Ureter (tissue), 1 donor: ENCODE results near the gene EFEMP1. TPM values are rescaled to one million over a fixed set of nuclear protein-coding genes. Genes with fewer than 3 reads are reported as not detected.
"Not testable (repeated sequence)": the region's sequence is repeated elsewhere in the genome, so short reads cannot be mapped to it uniquely, and the experiment has no call there.

Experiments
- DNase-seq: peaks from one replicate; pipeline ENCODE4 v3.0.0-alpha.2; 2020; ENCODE audit warnings: low spot score
- total RNA-seq: library from RNA; stranded (reverse); gene quantifications from one replicate; pipeline ENCODE4 v1.2.4, GENCODE V29; 2023
- donor health status: DM: yes; HTN: yes; CAD: no.

Gene EFEMP1
- total RNA-seq, 1 donor from 2014 or later, result 81.2 TPM

DNA sequence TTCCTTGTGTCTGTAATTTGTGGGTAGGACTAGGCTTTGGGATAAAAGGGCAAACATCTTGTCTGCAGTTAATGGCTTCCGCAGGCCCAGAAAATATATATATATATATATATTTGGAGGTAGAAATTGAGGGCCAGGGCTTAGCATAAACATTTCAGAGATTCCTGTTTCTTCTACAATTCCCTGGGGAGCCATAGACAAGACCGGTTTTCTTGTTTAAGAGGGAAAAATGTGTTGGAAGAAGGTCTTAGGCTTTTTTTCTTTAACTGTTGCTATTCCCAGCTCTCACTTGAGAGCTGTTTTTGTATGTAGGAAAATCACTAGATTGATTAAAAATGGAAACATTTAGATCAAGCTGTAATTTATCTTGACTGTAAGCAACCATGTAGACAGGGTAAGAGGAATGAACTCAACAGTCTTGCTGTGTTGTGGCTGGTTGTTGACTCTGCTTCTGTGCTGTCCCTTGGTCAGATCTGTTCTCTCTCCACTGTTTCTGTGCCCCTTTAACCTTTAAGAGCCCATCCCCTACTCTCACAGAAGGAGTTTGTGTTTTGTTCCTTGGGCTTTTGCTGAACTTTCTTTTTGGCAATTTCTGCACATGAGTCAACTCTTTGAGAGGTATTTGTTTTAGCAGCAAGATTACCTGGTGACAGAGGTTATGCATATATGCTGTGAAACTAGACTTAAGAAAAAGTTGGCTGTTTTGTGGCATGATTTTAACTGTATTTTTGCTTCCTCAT, 58.3 kb downstream of the EFEMP1 start:
- DNase-seq, result no peak

DNA sequence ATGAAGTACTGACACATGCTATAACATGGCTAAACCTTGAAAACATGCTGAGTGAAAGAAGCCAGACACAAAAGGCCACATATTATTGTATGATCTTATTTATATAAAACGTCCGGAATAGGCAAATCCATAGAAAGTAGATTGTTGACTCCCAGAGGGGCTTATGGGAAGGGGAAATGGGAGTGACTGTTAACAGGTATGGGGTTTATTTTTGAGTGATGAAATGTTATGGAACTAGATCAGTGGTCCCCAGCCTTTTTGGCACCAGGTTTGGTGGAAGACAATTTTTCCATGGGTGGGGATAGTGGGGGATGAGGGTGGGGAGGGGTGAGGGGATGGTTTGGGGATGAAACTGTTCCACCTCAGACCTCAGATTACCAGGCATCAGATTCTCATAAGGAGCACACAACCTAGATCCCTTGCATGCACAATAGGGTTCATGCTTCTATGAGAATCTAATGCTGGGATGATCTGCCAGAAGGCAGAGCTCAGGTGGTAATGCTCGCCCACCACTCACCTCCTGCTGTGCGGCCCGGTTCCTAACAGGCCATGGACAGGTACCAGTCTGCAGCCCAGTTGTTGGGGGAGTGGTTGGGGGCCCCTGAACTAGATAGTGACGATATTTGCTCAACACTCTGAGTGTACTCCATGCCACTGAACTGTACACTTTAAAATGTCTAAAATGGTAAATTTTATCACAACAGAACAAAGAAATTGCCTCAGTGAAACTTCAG, 59.1 kb downstream of the EFEMP1 start:
- no peak for DNase-seq

DNA sequence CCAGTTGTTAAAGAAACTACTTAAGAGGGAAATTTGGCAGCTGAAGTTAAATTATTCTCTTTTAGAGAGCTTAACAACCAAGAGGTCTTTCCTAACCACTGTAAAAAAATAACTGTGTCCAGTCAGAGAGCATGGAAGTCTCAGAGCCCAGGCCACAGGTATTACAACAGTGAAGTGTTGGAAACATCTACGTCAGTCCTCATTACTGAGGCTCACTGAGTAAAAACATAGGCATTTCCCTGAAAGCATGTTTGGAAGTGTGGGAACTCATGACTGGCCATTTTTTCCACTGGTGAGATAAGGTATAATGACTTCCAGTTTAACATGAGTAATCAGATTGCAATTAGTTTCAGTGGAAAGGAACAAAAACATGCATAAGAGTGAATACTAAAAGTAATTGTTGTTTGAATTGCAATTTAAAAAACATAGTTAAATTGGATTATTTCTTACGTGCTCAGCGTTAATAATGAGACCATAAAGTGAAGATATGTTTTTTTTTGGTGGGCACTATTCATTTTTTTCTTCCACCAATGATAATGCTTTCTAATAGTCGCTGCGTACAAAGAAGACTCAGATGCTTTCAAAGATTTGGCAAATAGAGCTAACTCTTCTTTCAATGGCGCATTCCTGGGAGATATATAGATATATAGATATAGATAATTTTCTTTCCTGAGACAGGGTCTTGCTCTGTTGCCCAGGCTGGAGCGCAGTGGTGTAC, 60.8 kb downstream of the EFEMP1 start:
- no peak for DNase-seq

DNA sequence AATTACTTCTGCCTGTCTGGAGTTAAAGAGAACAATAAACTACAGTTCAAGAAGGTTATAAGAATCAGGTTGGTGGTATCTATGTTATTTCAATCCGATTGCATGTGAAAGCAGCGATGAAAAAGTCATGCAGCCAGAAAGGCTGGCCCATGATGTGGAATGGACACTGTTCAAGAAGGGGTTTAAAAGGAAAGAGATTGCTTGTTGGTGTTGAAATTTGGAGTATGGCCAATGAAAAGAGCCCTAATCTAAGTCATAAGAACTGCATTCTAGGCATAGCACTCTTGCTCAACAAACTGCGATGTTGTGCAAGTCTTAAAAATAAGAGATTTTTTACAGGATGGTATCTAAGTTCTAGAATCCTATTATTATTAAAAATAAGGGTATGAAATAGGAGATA, 61.3 kb downstream of the EFEMP1 start:
- DNase-seq, result no peak

DNA sequence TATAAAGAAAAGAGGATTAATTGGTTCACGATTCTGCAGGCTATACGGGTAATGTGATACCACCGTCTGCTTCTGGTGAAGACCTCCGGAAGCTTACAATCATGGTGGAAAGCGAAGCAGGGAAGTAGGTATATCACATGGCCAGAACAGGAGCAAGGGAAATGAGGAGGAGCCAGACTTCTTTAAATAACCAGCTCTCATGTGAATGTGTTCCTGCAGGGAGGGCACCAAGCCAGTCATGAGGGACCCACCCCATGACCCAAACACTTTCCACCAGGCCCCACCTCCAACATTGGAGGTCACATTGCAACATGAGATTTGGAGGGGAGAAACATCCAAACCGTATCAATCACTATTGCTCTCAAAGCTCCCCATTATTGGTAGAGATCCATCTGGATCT, 61.8 kb downstream of the EFEMP1 start:
- DNase-seq, result no peak

DNA sequence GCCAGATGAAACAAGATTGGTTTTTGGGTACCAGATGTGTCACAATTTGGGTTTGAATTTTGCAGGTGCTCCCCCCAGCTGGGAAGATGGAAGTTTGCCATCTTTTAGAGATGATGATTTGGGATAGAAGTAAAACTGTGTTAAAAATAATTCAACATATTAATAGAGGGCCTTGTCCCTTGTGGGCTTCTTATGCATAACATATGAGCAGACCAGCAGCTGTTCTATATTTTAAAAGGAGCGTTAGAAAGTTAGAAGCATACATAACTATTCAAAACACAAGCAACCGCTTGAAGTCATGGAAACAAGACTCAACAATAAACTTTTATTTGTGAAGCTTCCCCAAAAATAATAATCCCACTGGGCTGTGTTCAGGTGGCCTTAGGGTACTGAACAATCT, 62.8 kb downstream of the EFEMP1 start:
- no peak for DNase-seq

DNA sequence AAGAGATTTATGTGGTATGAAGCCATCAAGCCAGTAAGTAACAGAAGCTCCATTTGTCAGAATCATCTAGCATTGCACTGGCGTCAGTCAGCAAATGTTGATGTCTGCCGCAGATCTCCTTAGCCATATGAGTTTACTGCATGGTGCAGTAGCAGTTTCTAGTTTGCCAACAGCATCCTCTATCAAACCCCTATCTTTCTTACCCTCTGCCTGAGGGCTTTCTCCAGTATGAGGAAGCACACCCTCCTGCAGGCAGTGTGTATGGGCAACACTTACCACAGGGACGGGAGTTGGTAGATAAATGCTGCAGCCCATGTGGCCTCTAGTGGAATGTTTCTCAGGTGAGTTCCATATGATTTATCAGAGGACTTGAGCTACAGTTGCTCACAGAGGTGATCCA, 63.7 kb downstream of the EFEMP1 start:
- DNase-seq, result no peak

DNA sequence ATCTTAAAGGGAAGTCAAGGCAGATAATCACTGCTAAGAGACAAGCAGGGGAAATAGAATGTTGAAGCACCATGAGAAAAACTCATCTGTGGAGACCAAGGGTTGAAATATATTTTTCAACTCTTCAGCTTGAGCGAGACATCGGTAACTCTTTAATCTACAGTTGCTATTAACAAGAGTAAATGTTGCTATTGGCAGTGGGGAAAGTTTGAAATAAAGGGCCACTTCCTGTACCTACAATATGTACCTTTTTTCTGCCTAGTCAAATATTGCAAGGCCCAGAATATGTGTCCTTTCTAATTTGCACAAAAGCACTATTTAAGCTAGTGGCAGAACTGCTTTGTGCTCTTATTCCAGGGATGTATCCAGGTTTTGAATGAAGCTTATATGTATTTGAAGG, 65.8 kb downstream of the EFEMP1 start:
- DNase-seq, result no peak

DNA sequence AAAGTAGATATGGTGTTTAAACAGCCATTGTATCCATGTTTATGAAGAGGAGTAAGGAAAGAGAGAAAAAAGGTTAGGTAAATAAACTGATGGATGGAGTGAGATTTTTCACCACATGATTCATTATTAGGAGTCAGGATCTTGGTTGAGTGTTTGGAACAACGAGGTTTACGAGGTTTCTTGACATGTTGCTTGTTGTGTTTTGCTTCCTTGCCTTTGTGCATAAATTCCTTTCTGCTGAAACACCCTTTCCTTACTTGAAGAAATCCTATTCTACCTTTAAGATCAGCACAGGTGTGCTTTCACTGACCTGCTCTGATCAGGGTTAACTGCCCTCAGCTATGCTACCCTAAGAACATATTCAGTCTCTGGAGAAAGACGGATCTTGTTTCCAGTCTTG, 66.6 kb downstream of the EFEMP1 start:
- no peak for DNase-seq

DNA sequence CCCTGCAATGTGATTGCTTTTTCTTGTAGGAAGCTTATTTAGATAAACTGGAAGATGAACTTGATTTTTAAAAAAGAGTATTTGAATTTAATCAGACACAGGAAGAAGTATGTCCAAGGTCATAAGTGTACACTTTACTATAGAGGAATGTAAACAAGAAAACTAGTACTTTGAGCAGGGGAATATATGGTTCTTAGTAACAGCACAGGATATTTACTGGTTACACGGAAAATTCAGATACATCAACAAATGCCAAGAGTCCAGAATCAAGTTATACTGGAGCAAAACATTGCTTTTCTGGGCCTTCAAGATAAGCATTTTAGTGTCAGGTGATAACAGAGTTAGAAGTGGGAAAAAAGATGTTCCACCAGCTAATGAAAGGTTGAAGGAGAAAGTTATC, 75.5 kb downstream of the EFEMP1 start:
- no peak for DNase-seq

DNA sequence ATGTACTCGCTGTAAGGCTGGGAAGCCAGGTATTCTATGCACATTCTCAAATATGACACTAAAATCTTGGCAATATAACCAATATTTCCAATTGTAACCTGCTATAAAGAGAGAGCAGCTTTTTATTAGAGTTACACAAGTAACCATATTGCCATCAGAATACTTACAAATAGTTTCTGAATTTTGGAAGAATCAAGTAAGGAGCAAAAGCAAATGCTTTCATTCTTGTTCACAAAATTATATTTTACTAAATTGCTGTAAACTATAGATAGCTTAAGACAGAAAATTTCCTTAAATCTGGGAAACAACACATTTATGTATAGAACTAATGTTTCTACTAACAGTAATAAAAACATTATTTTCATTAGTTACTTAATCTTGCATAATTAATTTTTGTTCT, 77.2 kb downstream of the EFEMP1 start:
- no peak for DNase-seq

DNA sequence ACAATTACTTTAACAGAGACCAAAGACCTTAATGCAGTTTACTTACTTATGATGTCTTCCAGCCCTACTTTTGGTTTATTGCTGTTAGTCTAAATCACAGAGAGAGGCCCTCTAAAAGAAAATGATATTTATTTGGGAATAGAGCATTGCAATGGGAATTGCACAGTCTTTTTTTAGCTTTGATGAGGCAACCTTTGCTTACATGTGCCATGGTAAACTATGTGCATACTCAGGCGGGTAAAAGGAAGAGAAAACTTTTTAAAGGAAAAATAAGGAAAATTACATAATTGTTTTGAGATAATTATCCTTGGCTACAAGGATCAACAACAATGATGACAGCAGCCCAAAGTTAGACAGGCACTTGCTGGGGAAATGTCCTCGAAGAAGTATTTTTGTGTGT, 78.6 kb downstream of the EFEMP1 start:
- no peak for DNase-seq

DNA sequence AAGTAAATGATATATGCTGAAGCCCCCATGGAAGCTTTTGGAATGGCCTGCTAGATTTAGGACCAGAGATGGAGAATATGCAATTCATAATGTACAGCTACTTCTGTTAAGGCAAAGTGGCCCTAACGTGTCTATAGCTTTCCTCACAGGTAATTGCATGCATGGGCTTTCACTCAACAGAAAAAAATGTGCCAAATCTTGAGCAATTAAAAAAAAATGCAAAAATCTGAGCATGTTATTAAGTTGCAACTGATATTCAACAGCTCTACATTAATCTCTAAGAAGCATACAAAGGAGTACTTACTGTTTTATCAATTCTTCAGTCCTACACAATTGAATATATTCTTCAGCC, 79.6 kb downstream of the EFEMP1 start:
- DNase-seq, result no peak

DNA sequence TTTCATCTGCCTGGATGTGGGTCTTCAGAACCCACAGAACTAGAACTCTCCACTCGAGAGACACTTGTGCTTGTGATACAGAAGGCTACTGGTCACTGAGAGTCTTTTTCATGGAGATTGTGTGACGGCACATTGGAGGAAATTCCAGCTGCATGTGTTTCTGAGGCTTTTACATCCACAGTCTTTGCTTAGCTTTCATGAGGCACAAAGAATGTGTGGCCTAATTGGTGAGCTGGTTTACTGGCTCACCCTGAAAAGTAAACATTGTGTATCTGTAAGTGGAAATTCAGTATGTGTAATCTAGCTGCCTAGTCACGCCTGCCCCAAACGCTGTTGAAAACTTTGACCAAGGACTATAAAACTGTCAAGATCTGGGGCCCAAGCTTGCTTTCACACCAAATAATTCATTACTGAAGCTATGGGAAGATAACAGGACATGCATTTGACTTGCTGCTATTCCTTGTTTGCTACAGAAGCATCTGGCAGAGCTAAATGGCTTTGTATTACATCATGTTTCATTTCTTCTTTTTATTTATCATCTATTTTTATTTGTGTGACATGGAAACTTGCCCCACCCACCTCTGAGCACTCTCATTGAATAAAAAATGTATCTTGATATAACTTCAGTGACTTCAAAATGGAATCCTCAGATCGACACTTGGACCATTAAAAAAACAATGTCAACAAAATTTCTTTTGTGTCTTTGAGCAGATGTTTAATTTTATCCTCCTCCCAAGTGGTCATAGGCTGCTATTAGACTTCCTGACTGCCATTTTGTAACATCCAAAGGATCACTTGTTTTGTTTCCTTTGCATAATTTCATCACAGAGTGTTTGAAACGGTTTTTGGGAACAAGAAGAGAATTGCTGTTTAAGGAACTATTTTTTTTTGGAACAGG, 80.2 kb downstream of the EFEMP1 start:
- peak; percentile 48 for DNase-seq

DNA sequence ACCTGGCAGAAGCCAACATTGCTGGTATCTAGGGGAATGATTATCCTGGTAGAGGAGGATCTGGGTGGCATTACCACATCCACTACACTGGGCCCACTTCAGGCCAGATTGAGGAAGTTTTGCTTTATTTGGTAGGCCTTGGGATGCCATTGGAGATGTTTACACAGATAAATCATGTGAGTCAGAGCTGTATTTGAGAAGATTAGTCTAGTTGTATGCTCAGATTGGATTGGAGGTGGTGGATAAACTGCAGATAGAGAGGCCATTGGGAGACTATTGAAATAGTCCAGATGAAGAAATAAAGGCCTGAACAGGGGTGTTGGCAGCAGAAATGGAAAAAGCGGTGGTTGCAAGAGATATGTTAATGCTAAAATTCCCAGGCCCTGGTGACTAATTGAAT, 81.5 kb downstream of the EFEMP1 start:
- DNase-seq, result no peak

DNA sequence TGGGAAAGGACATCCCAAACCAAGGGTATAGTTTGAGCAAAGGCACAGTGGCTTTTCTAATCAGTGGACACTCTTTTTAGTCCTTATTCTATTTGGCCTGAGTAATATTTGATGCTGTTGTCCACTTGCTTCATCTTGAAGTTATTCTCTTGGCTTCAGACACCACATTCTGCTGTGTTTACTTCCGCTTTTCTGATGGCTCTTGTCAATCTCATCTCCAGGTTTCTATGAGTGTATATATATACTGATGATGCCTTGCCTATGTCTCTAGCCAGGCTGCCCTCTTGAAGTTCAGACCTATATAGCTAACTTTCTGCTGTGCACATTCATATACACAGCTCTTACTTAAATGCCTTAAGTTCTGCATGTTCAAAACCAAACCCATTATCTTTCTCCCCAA, 83.1 kb downstream of the EFEMP1 start:
- DNase-seq, result no peak

DNA sequence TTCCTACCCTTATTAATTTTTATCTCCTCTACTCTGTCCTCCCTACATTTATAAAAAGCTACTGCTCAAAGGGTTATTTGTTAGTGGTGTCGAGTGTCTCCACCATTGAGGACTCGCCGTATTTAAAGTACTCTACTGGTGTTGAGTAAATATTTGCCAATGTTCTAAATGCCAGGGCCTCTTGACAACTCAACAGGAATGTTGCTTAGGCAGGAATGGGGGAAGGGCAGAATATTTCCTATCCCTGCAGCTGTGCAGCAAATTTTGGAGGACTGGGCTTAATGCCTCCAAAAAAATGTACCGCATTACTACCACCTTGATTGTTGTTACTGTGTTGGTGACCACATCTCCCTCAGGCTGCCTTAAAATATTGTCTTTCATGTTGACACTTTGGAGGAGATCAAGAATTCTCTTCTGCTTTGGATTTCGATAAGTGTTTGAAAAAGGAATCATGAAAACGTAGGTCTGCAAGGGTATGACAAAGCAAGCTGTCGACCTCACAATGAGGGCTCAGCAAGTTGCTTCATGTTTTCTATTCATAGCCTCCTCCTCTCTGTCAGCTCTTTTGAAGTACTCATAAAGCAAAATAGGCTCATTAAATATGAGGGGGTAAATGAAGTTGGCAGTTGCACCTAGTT, 84.3 kb downstream of the EFEMP1 start:
- DNase-seq, result no peak

DNA sequence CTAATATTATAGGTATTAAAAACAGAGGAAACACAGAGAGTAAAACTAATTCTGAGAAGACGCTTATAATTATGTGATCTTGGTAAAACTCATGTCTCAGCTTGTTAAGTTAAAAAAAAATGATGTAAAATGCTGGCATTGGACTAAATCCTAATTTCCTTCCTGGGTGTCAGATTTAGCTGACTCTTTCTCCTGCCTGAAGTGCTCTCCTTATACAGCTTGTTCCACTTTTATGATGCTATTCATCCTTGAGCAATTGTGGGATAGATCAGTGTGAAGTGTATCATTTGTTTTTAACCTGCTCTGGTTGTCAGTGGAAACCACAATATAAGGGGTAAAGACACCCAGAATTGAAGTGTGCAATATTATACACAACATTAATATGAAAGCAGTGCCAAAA, 84.9 kb downstream of the EFEMP1 start:
- no peak for DNase-seq

DNA sequence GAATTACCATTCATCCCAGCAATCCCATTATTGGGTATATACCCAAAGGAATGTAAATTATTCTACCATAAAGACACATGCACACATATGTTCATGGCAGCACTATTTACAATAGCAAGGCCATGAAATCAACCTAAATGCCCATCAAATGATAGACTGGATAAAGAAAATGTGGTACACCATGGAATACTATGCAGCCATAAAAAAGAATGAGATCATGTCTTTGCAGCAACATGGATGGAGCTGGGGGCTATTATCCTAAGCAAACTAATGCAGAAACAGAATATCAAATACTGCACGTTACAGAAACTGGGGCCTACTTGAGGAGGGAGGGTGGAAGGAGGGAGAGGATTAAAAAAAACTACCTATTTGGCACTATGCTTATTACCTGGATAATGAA, 85.5 kb downstream of the EFEMP1 start:
- not testable (repeated sequence) for DNase-seq

DNA sequence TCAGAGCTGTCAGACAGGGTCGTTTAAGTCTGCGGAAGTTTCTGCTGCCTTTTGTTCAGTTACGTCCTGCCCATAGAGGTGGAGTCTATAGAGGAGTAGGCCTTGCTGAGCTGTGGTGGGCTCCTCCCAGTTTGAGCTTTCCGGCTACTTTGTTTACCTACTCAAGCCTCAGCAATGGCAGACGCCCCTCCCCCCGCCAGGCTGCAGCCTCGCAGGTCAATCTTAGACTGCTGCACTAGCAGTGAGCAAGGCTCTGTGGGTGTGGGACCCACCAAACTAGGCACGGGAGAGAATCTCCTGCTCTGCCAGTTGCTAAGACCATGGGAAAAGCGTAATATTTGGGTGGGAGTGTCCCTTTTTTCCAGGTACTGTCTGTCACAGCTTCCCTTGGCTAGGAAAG, 86.5 kb downstream of the EFEMP1 start:
- no peak for DNase-seq

DNA sequence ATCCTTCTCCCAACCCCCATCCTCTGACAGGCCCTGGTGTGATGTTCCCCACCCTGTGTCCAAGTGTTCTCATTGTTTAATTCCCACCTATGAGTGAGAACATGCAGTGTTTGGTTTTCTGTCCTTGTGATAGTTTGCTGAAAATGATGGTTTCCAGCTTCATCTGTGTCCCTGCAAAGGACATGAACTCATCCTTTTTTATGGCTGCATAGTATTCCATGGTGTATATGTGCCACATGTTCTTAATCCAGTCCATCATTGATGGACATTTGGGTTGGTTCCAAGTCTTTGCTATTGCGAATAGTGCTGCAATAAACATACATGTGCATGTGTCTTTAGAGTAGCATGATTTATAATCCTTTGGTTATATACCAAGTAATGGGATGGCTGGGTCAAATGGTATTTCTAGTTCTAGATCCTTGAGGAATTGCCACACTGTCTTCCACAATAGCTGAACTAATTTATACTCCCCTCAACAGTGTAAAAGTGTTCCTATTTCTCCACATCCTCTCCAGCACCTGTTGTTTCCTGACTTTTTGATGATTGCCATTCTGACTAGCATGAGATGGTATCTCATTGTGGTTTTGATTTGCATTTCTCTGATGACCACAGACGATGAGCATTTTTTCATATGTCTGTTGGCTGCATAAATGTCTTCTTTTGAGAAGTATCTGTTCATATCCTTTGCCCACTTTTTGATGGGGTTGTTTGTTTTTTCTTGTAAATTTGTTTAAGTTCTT, 91.7 kb downstream of the EFEMP1 start:
- not testable (repeated sequence) for DNase-seq
